Heart left ventricle (tissue), 16 donors: Measurements from ENCODE around the gene CCDC107. TPM values are rescaled to one million over a fixed set of nuclear protein-coding genes. Genes with fewer than 3 reads are reported as not detected.

Experiments
- ATAC-seq, 4 donors: fragments of 200-7000 bp; cut with Tn5 transposase; one replicate each; pipeline ENCODE4 v1.9.1; 2020 to 2022; ENCODE audit warnings: moderate library complexity in 4 of 4, mild to moderate bottlenecking in 3 of 4, moderate number of reproducible peaks in 1 of 4
- DNase-seq, 5 donors: peaks; one replicate each; pipeline ENCODE4 v3.0.0-alpha.2; 2020
- H3K27ac ChIP-seq, 12 donors: fragments of 200-600 bp; sonication (generic) in 4 of 12; one replicate each; pipeline versions ENCODE4 v1.5.0 to v1.8.0; 2016 to 2022; ENCODE audit warnings: mild to moderate bottlenecking in 2 of 12
- H3K27me3 ChIP-seq, 9 donors: fragments of 200-600 bp; sonication (generic) in 2 of 9; one replicate each; pipeline versions ENCODE4 v1.5.1 to v1.8.0; 2016 to 2022; ENCODE audit warnings: mild to moderate bottlenecking in 3 of 9
- H3K36me3 ChIP-seq, 9 donors: fragments of 200-600 bp; sonication (generic) in 2 of 9; one replicate each; pipeline versions ENCODE4 v1.5.0 to v1.8.0; 2018 to 2022; ENCODE audit warnings: mild to moderate bottlenecking in 2 of 9
- H3K4me1 ChIP-seq, 12 donors: fragments of 200-600 bp; sonication (generic) in 4 of 12; one replicate each; pipeline versions ENCODE4 v1.5.0 to v1.8.0; 2016 to 2022; ENCODE audit warnings: mild to moderate bottlenecking in 3 of 12
- H3K4me3 ChIP-seq, 12 donors: fragments of 200-600 bp; sonication (generic) in 4 of 12; one replicate each; pipeline versions ENCODE4 v1.5.0 to v1.8.0; 2017 to 2022; ENCODE audit warnings: mild to moderate bottlenecking in 9 of 12, moderate library complexity in 4 of 12
- H3K9me3 ChIP-seq, 12 donors: fragments of 200-600 bp; sonication (generic) in 4 of 12; one replicate each; pipeline versions ENCODE4 v1.5.0 to v1.8.0; 2016 to 2022; ENCODE audit warnings: mild to moderate bottlenecking in 1 of 12
- POLR2A ChIP-seq, 2 donors: fragments of 450-650 bp; IDR thresholded peaks; one replicate each; pipeline ENCODE4 v1.6.1; 2017; ENCODE audit warnings: antibody characterized with exemption in 2 of 2, mild to moderate bottlenecking in 2 of 2, moderate library complexity in 2 of 2
- WGBS, 4 donors: extraction: QIAGEN DNeasy Blood & Tissue Kit in 2 of 4; methylation state at CpG; one replicate each; pipeline versions ENCODE4 v1.1.5 to v1.1.7; 2013 to 2018; 5-methylcytosine and 5-hydroxymethylcytosine counted together
- intact Hi-C, 10 donors: fragments of 100-400 bp; cut with DNase I; formaldehyde crosslinking; loops; one replicate each; pipeline versions ENCODE4 v1.11.1 to v1.14.2; 2022
- polyA plus RNA-seq, 2 donors: library from polyadenylated mRNA; stranded (reverse); fragments of 200-250 nt; gene quantifications; one replicate each; pipeline ENCODE4 v1.2.3, GENCODE V29; 2013
- total RNA-seq, 9 donors: library from RNA; depleted of rRNA in 2 of 9; stranded (reverse); fragments of >200 nt in 2 of 9; fragmentation: NEBNext Ultra II Directional in 3 of 9; extraction: Animal tissue kit (Norgen Biotek cat#: 25700) in 3 of 9; gene quantifications; one replicate each; pipeline versions ENCODE4 v1.1.0 to v1.2.4, GENCODE V29; 2016 to 2023
- TF ChIP-seq, protein P1 (sequence below), 12 donors: fragments of 200-600 bp; sonication (generic) in 4 of 12; IDR thresholded peaks; one replicate each; pipeline versions ENCODE4 v1.5.0 to v1.8.0; 2018 to 2022; ENCODE audit warnings: antibody characterized with exemption in 12 of 12, mild to moderate bottlenecking in 5 of 12
- donor health status: ischemic (EF 13 %, LVEDD 7.1; RV severe dilation, severe dysfunction).
- donor health status: healthy with polysubstance abuse.
- donor health status: DM: no; HTN: yes; CAD: no.
- donor health status: DM: no; HTN: no; CAD: no.
- donor health status: ischemic (EF 25% LVEDD 6.9; RV normal size, moderate dysfunction).
- donor health status: ischemic (EF 25% LVEDD 5.7; RV mildly dilated, moderate dysfunction).
- donor health status: healthy.
- donor health status: DM: yes; HTN: yes; CAD: no.
- donor health status: ischemic (EF 35%, LVEDD 5.7; RV mildly dilated, moderate dysfunction).
- donor health status: nonischemic (EF 11% LVEDD 7.7; RV severe dilation, severe dysfunction).
- donor health status: DM: yes; HTN: yes; CAD: no.
- donor health status: PGD.
- donor health status: ischemic (EF 29% LVEDD 5.4; RV normal size, mild dysfunction).
- donor health status: nonischemic (EF 23%, LVEDD 6.1; RV moderate dilation, normal function).

CCDC107 gene
- total and polyA plus RNA-seq, 11 donors, result 35.5 to 116 (median 46.5) TPM

DNA sequence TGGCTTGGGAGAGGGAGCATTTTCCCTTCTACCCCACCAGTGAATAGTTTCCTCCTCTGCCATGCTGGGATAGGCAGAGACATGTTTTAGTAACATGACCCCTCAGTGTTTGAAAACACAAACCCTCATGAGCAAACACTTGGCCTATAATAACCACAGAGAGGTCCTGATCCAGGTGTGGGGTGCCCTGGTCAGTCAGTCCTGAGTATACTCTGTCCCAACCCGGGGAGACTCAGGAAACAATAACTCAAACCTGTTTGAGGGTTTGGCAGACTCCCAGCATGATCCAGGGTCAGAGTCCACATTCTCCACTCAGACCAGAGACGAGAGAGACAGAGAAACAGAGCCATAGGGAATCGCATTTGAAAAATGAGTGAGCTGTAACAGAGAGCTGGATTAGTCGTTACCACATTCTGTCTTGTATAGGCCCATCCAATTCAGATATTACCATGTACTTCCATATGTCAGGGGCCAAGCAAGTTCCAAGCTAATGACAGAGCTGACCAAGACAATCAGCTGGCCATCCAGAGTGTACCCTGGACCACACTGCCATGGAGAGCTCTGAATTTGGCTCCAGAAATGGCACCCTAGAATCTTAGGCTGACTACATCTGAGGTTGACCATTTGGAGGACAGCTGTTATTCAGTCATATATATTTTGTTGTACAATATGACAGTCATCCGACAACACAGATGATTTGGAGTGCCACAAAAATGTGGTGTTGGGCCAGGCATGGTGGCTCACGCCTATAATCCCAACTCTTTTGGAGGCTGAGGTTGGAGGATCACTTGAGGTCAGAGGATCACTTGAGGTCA, 11.4 kb downstream of the CCDC107 start:
- TF ChIP-seq, protein P1, sequence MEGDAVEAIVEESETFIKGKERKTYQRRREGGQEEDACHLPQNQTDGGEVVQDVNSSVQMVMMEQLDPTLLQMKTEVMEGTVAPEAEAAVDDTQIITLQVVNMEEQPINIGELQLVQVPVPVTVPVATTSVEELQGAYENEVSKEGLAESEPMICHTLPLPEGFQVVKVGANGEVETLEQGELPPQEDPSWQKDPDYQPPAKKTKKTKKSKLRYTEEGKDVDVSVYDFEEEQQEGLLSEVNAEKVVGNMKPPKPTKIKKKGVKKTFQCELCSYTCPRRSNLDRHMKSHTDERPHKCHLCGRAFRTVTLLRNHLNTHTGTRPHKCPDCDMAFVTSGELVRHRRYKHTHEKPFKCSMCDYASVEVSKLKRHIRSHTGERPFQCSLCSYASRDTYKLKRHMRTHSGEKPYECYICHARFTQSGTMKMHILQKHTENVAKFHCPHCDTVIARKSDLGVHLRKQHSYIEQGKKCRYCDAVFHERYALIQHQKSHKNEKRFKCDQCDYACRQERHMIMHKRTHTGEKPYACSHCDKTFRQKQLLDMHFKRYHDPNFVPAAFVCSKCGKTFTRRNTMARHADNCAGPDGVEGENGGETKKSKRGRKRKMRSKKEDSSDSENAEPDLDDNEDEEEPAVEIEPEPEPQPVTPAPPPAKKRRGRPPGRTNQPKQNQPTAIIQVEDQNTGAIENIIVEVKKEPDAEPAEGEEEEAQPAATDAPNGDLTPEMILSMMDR (IDR thresholded peaks at IDR 0.05), result no peak
- TF ChIP-seq POLR2A (IDR thresholded peaks at IDR 0.05), result no peak
- H3K27me3 ChIP-seq, result no peaks in the 10 kb centered on the region
- no peaks in the 10 kb centered on the region for H3K36me3 ChIP-seq
- no peak overlapping the region for H3K4me3 ChIP-seq
- whole genome bisulfite sequencing, 4 donors, result 69 to 82% (median 75%) methylated on average over 6 of the region's 6 CpGs
- ATAC-seq (no peak), DNase-seq (no peak)
- no peak overlapping the region for H3K27ac ChIP-seq
- no peaks in the 10 kb centered on the region for H3K9me3 ChIP-seq
- H3K4me1 ChIP-seq, result peaks cover 0 to 21% (median 10%) of the 10 kb centered on the region in 12 donors
- intact Hi-C loops, result loop anchor here in 1 of 10 donors (5.0 kb wide), 1 partner anchor 58 kb away; no protein-coding TSS in a partner anchor

DNA sequence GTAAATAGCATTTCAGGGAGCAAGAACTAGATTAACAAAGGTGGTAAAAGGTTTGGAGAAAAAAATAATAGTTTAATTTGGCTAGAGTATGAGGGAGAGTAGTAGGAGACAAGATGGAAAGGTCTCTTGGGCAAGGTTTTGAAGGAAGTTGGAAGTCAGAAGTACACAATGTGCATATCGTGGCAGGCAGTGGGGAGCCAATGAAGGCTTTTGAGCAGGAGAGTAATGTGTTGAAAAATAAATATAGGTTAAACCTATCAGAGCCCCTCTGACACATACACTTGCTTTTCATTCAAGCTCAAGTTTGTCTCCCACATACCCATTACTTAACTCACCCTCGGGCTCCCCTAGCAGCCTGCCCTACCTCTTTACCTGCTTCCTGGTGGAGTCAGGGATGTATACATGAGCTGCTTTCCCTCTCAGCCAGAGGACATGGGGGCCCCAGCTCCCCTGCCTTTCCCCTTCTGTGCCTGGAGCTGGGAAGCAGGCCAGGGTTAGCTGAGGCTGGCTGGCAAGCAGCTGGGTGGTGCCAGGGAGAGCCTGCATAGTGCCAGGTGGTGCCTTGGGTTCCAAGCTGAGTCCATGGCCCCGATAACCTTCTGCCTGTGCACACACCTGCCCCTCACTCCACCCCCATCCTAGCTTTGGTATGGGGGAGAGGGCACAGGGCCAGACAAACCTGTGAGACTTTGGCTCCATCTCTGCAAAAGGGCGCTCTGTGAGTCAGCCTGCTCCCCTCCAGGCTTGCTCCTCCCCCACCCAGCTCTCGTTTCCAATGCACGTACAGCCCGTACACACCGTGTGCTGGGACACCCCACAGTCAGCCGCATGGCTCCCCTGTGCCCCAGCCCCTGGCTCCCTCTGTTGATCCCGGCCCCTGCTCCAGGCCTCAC, 15.3 kb downstream of the CCDC107 start, which contains the start of gene CA9:
Gene CA9, plus strand, starts transcription at position 797 of the 893 bp plus-strand sequence. Its CDS starts 32 bp downstream, at position 829.
- peak; percentile 70 to 88 (median 82) for ATAC-seq
- H3K27me3 ChIP-seq, result peaks cover 0 to 8% (median 0%) of the 10 kb centered on the region in 9 donors
- 55 to 70% (median 61%) methylated on average over 6 to 10 of the region's 10 CpGs for WGBS, 4 donors
- no peaks in the 10 kb centered on the region for H3K9me3 ChIP-seq
- no peaks in the 10 kb centered on the region for H3K36me3 ChIP-seq
- no peak within 1 kb of the TSS for H3K4me3 ChIP-seq
- H3K27ac ChIP-seq, result peak within 1 kb of the TSS in 2 of 12 donors; percentile 9 to 30
- no peak for TF ChIP-seq POLR2A (IDR thresholded peaks at IDR 0.05)
- TF ChIP-seq, protein P1 (IDR thresholded peaks at IDR 0.05), result no peak
- intact Hi-C loops, result no loop called here
- peak in 3 of 5 donors; percentile 67 to 72 (median 70) for DNase-seq
- H3K4me1 ChIP-seq, result peaks cover 0 to 21% (median 11%) of the 10 kb centered on the region in 12 donors

DNA sequence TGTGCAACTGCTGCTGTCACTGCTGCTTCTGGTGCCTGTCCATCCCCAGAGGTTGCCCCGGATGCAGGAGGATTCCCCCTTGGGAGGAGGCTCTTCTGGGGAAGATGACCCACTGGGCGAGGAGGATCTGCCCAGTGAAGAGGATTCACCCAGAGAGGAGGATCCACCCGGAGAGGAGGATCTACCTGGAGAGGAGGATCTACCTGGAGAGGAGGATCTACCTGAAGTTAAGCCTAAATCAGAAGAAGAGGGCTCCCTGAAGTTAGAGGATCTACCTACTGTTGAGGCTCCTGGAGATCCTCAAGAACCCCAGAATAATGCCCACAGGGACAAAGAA, 15.9 kb downstream of the CCDC107 start:
- intact Hi-C loops, result no loop called here
- DNase-seq (no peak), ATAC-seq (no peak)
- WGBS, 4 donors, result 77 to 80% (median 79%) methylated on average over 3 of the region's 3 CpGs
- no peak overlapping the region for H3K27ac ChIP-seq
- H3K36me3 ChIP-seq, result no peaks in the 10 kb centered on the region
- H3K4me1 ChIP-seq, result peaks cover 0 to 21% (median 11%) of the 10 kb centered on the region in 12 donors
- TF ChIP-seq POLR2A (IDR thresholded peaks at IDR 0.05), result no peak
- TF ChIP-seq, protein P1 (IDR thresholded peaks at IDR 0.05), result no peak
- H3K27me3 ChIP-seq, result peaks cover 0 to 8% (median 0%) of the 10 kb centered on the region in 9 donors
- no peak overlapping the region for H3K4me3 ChIP-seq
- no peaks in the 10 kb centered on the region for H3K9me3 ChIP-seq
